K562 (cell line): ENCODE results near the gene UBE2S. TPM values are rescaled to one million over a fixed set of nuclear protein-coding genes. Genes with fewer than 3 reads are reported as not detected.

Source experiments
- ATAC-seq: fragments of 200-7000 bp; cut with Tn5 transposase; 3 replicates; pipeline ENCODE4 v1.9.1; 2020; ENCODE audit warnings: moderate library complexity
- BruUV-seq: library from RNA; stranded (reverse); fragments of 400-500 nt; replicated peaks from 2 replicates; lab custom pipeline; 2021; lab: Mats Ljungman, UMichigan
- CTCF ChIA-PET: fragments of 300-600 bp; formaldehyde crosslinking; extraction: SDS; loops from one replicate; lab custom pipeline; 2021; ENCODE audit warnings: low intra/inter-chr PET ratio; lab: Yijun Ruan, JAX
- POLR2A ChIA-PET: fragments of 300-600, 350-650 bp; sonication (Branson Sonifier 250); formaldehyde crosslinking; extraction: SDS; loops from one replicate; lab custom pipeline; 2021; ENCODE audit warnings: antibody characterized with exemption, inconsistent platforms; lab: Yijun Ruan, JAX
- DNase-seq, 4 experiments: peaks; one replicate each; pipeline versions ENCODE4 v3.0.0 to v3.0.0-alpha.2; 2011 to 2018; ENCODE audit warnings: low spot score in 3 of 4, mixed read lengths in 3 of 4; ENCODE audit errors: extremely low read depth in 1 of 4
- FAIRE-seq: peaks from 2 replicates; lab custom pipeline; 2011; peaks lifted over from hg19 to GRCh38; lab: Jason Lieb, UNC
- H2AFZ ChIP-seq: 2 replicates; pipeline ENCODE4 v1.6.0; 2011; ENCODE audit warnings: low read depth, low read length, control low read depth, inconsistent platforms
- H3K27ac ChIP-seq: fragments of 200-600 bp; 3 replicates; pipeline ENCODE4 v1.8.0; 2011; ENCODE audit warnings: low read depth, mild to moderate bottlenecking, control low read depth, inconsistent platforms, low read length, moderate library complexity, mixed read lengths; ENCODE audit errors: extremely low read depth
- H3K27me3 ChIP-seq, 2 experiments: fragments of 300-600 bp in 1 of 2; 2 replicates in 1 of 2; 3 replicates in 1 of 2; pipeline versions ENCODE4 v1.6.0 to v1.8.0; 2011; ENCODE audit warnings: inconsistent platforms in 2 of 2, low read length in 2 of 2, mild to moderate bottlenecking in 1 of 2, mixed read lengths in 1 of 2, moderate library complexity in 1 of 2; ENCODE audit not compliant: control insufficient read depth in 2 of 2, insufficient read depth in 2 of 2
- H3K36me3 ChIP-seq: fragments of 300-600 bp; 3 replicates; pipeline ENCODE4 v1.8.0; 2011; ENCODE audit warnings: mild to moderate bottlenecking, low read length, inconsistent platforms; ENCODE audit not compliant: control insufficient read depth, insufficient read depth
- H3K4me1 ChIP-seq, 2 experiments: fragments of 200-600 bp in 1 of 2; replicated peaks in 1 of 2; 2 replicates in 1 of 2; 3 replicates in 1 of 2; pipeline versions ENCODE4 v1.5.1 to v1.8.0; 2011; ENCODE audit warnings: inconsistent platforms in 2 of 2, low read length in 2 of 2, mild to moderate bottlenecking in 1 of 2, mixed read lengths in 1 of 2, moderate library complexity in 1 of 2; ENCODE audit not compliant: control insufficient read depth in 2 of 2, insufficient read depth in 2 of 2
- H3K4me2 ChIP-seq: 2 replicates; pipeline ENCODE4 v1.6.1; 2011; ENCODE audit warnings: low read length, control low read depth, inconsistent platforms, mixed read lengths; ENCODE audit not compliant: insufficient read depth
- H3K4me3 ChIP-seq: fragments of 200-600 bp; sonication (generic), shearing (Covaris generic); 2 replicates; pipeline ENCODE4 v1.5.1; 2016; ENCODE audit warnings: control low read depth, inconsistent platforms
- H3K79me2 ChIP-seq: fragments of 200-600 bp; 3 replicates; pipeline ENCODE4 v1.8.0; 2011; ENCODE audit warnings: low read length, inconsistent platforms; ENCODE audit not compliant: control insufficient read depth, insufficient read depth
- H3K9ac ChIP-seq, 2 experiments: 2 replicates each; pipeline versions ENCODE4 v1.6.0 to v1.6.1; 2011; ENCODE audit warnings: low read depth in 2 of 2, low read length in 2 of 2, control low read depth in 1 of 2, inconsistent platforms in 1 of 2, mild to moderate bottlenecking in 1 of 2, mixed read lengths in 1 of 2; ENCODE audit not compliant: insufficient read depth in 1 of 2
- H3K9me1 ChIP-seq: one replicate; pipeline ENCODE4 v1.6.0; 2011; ENCODE audit warnings: inconsistent platforms, mild to moderate bottlenecking, low read length, moderate library complexity; ENCODE audit not compliant: control insufficient read depth, insufficient read depth
- H3K9me3 ChIP-seq: replicated peaks from 2 replicates; pipeline ENCODE4 v1.5.1; 2011; ENCODE audit warnings: low read depth, low read length, inconsistent platforms; ENCODE audit not compliant: control insufficient read depth, insufficient read depth
- H4K20me1 ChIP-seq: replicated peaks from 2 replicates; pipeline ENCODE4 v1.6.1; 2011; ENCODE audit warnings: low read length, inconsistent platforms, mixed read lengths; ENCODE audit not compliant: control insufficient read depth, insufficient read depth
- BCLAF1 ChIP-seq, 2 experiments: fragments of 450-650 bp in 1 of 2; IDR thresholded peaks; 2 replicates each; pipeline ENCODE4 v1.6.1; 2011 to 2017; ENCODE audit warnings: low read depth in 2 of 2, antibody characterized with exemption in 1 of 2, borderline replicate concordance in 1 of 2, low read length in 1 of 2, mild to moderate bottlenecking in 1 of 2, mixed read lengths in 1 of 2; ENCODE audit not compliant: control insufficient read depth in 1 of 2
- CSDE1 ChIP-seq, 2 experiments: fragments of 450-650 bp; IDR thresholded peaks; 2 replicates each; pipeline ENCODE4 v1.6.1; 2016; ENCODE audit warnings: mild to moderate bottlenecking in 1 of 2
- EGR1 ChIP-seq: fragments of 450-650 bp; conservative IDR thresholded peaks from 2 replicates; pipeline ENCODE4 v1.6.1; 2017; ENCODE audit warnings: mild to moderate bottlenecking
- FOXJ2 ChIP-seq: fragments of 200-800 bp; sonication (Bioruptor generic); IDR thresholded peaks from 2 replicates; pipeline ENCODE4 v1.6.1; 2016; ENCODE audit warnings: missing genetic modification characterization, missing compliant biosample characterization
- HDAC8 ChIP-seq: fragments of 450-650 bp; IDR thresholded peaks from 2 replicates; pipeline ENCODE4 v1.6.1; 2016; ENCODE audit warnings: mild to moderate bottlenecking, missing genetic modification characterization, moderate library complexity, missing compliant biosample characterization
- JUN ChIP-seq, 2 experiments: sonication (generic) in 1 of 2; formaldehyde crosslinking in 1 of 2; IDR thresholded peaks; 2 replicates each; pipeline versions ENCODE4 v1.6.1 to v1.8.0; 2012 to 2022; ENCODE audit warnings: borderline replicate concordance in 2 of 2, mild to moderate bottlenecking in 2 of 2, improper control_type of control experiment in 1 of 2, low read depth in 1 of 2, low read length in 1 of 2, missing genetic modification reagents in 1 of 2
- KHSRP ChIP-seq: fragments of 450-650 bp; IDR thresholded peaks from 2 replicates; pipeline ENCODE4 v1.6.1; 2017
- KLF1 ChIP-seq: fragments of 450-650 bp; IDR thresholded peaks from 2 replicates; pipeline ENCODE4 v1.6.1; 2016; ENCODE audit warnings: missing genetic modification characterization, missing compliant biosample characterization
- MCM2 ChIP-seq: fragments of 450-650 bp; IDR thresholded peaks from 2 replicates; pipeline ENCODE4 v1.6.1; 2017; ENCODE audit warnings: low read depth, mild to moderate bottlenecking
- SNIP1 ChIP-seq: fragments of 450-650 bp; IDR thresholded peaks from 2 replicates; pipeline ENCODE4 v1.7.1; 2017; ENCODE audit warnings: low read depth, mild to moderate bottlenecking
- WGBS: fragments of 100-300 bp; shearing (Covaris generic); methylation state at CpG from one replicate; pipeline ENCODE4 v1.1.6; 2016; ENCODE audit warnings: low coverage, mixed read lengths; ENCODE audit not compliant: insufficient coverage; ENCODE audit errors: missing lambda C conversion rate; 5-methylcytosine and 5-hydroxymethylcytosine counted together
- in situ Hi-C: fragments of 300-500 bp; cut with MboI; formaldehyde crosslinking; loops from 4 replicates; pipeline ENCODE4 v1.15.0; 2018; ENCODE audit warnings: inconsistent platforms, mixed read lengths
- intact Hi-C: fragments of 100-400 bp; cut with micrococcal nuclease; formaldehyde crosslinking; loops from 2 replicates; pipeline ENCODE4 v1.14.2; 2022
- polyA plus RNA-seq, 8 experiments: library from polyadenylated mRNA; depleted of rRNA in 4 of 8; stranded (reverse) in 5 of 8; unstranded in 3 of 8; fragments of >200 nt; fragmentation: Nextera tagmentation in 2 of 8; fragmentation: Illumina TruSeq in 1 of 8; extraction: Ambion mirVana in 2 of 8; extraction: Trizol in 1 of 8; gene quantifications; 2 replicates each; pipeline versions ENCODE4 v1.2.1 to v1.2.3, GENCODE V29; 2011 to 2014; ENCODE audit warnings: inconsistent platforms in 1 of 8, missing spikeins in 1 of 8
- total RNA-seq, 7 experiments: library from RNA; depleted of rRNA in 6 of 7; stranded (reverse); fragments of >200 nt in 6 of 7; fragmentation: Illumina TruSeq in 2 of 7; extraction: Trizol in 2 of 7; gene quantifications; 2 replicates each; pipeline versions ENCODE4 v1.2.1 to v1.2.3, GENCODE V29; 2011 to 2021; ENCODE audit warnings: low replicate concordance in 1 of 7

The UBE2S gene
- total and polyA plus RNA-seq, 9 of the 15 experiments (the other 6 are each of a cell fraction or from before 2014, with no cell fraction given): 1.5 to 1,305 (median 157) TPM

GRCh38 chr19:55407800-55408532, 378 bp upstream of the UBE2S start (continued):
- TF ChIP-seq SNIP1: no peak

GRCh38 chr19:55406826-55407549, 600 bp downstream of the UBE2S start:
- DNase-seq: peak; percentile 44 to 83 (median 63)
- H3K9ac ChIP-seq: peak overlapping the region; percentile 95 to 99
- H2AFZ ChIP-seq: no peak overlapping the region
- peak; percentile 35 for ATAC-seq
- H3K36me3 ChIP-seq: peaks cover 47% of the 10 kb centered on the region
- peak overlapping the region; percentile 100 for H3K27ac ChIP-seq
- ChIA-PET CTCF (no interaction called here), POLR2A (interaction anchor here (0.6 to 6.6 kb wide), 44 partner anchors 10 to 766 kb away, joined by 3 to 195 read pairs (median 5); partner anchors contain the start of genes ISOC2, PPP1R12C, PPP6R1 and PTPRH)
- H3K9me3 ChIP-seq: peaks cover 18% of the 10 kb centered on the region
- no TSS peak for BruUV-seq
- H3K9me1 ChIP-seq: peaks cover 6% of the 10 kb centered on the region
- WGBS: 3% methylated on average over 33 of the region's 35 CpGs
- no peaks in the 10 kb centered on the region for H3K27me3 ChIP-seq
- FAIRE-seq: no peak
- peak overlapping the region; percentile 98 for H3K4me3 ChIP-seq
- H3K4me1 ChIP-seq: peaks cover 19 to 45% of the 10 kb centered on the region in 2 experiments
- intact Hi-C loops: no loop called here
- peaks cover 29% of the 10 kb centered on the region for H4K20me1 ChIP-seq
- H3K79me2 ChIP-seq: peaks cover 49% of the 10 kb centered on the region
- in situ Hi-C loops: no loop called here
- peak overlapping the region; percentile 96 for H3K4me2 ChIP-seq
- no peak for TF ChIP-seq KHSRP
- TF ChIP-seq CSDE1 (IDR thresholded peaks at IDR 0.05): no peak
- no peak for TF ChIP-seq MCM2
- TF ChIP-seq HDAC8 (tag): no peak
- TF ChIP-seq JUN (IDR thresholded peaks at IDR 0.05; ENCODE audit: borderline replicate concordance, low read depth, low read length): no peak
- TF ChIP-seq JUN (CRISPR knock-in tag; IDR thresholded peaks at IDR 0.05; ENCODE audit: borderline replicate concordance): no peak
- TF ChIP-seq EGR1: no peak
- no peak for TF ChIP-seq KLF1 (tag)
- no peak for TF ChIP-seq BCLAF1 (IDR thresholded peaks at IDR 0.05; ENCODE audit: borderline replicate concordance in 1 of 2, control insufficient read depth in 1 of 2, low read depth in 2 of 2, low read length in 1 of 2)
- no peak for TF ChIP-seq FOXJ2 (tag)
